Left ventricle myocardium inferior (tissue), 1 donor: ENCODE measurements around the gene PGM1. TPM values are rescaled to one million over a fixed set of nuclear protein-coding genes. Genes with fewer than 3 reads are reported as not detected.

Experiments used
- DNase-seq: peaks from one replicate; pipeline ENCODE4 v3.0.0-alpha.2; 2020
- H3K27ac ChIP-seq: fragments of 200-600 bp; replicated peaks from 2 replicates; pipeline ENCODE4 v1.8.0; 2021
- H3K27me3 ChIP-seq: fragments of 200-600 bp; 2 replicates; pipeline ENCODE4 v1.8.0; 2021; ENCODE audit warnings: low read depth
- H3K36me3 ChIP-seq: fragments of 200-600 bp; 2 replicates; pipeline ENCODE4 v1.8.0; 2021
- H3K4me1 ChIP-seq: fragments of 200-600 bp; 2 replicates; pipeline ENCODE4 v1.8.0; 2021
- H3K4me3 ChIP-seq: fragments of 200-600 bp; 2 replicates; pipeline ENCODE4 v1.8.0; 2021; ENCODE audit warnings: mild to moderate bottlenecking, moderate library complexity
- H3K9me3 ChIP-seq: fragments of 200-600 bp; replicated peaks from 2 replicates; pipeline ENCODE4 v1.8.0; 2021
- intact Hi-C: fragments of 100-400 bp; cut with micrococcal nuclease; formaldehyde crosslinking; loops from one replicate; pipeline ENCODE4 v1.11.0; 2022
- total RNA-seq: library from RNA; stranded (reverse); fragmentation: NEBNext Ultra II Directional; extraction: Animal tissue kit (Norgen Biotek cat#: 25700); gene quantifications from one replicate; pipeline ENCODE4 v1.2.1, GENCODE V29; 2021
- TF ChIP-seq, protein P1 (sequence below): fragments of 200-600 bp; IDR thresholded peaks from 2 replicates; pipeline ENCODE4 v1.8.0; 2021; ENCODE audit warnings: antibody characterized with exemption, mild to moderate bottlenecking, borderline replicate concordance
- donor health status: DM: no; HTN: yes; CAD: no; lungs with severe emphysema.

The PGM1 gene
- total RNA-seq, 1 donor from 2014 or later, result 280 TPM

DNA sequence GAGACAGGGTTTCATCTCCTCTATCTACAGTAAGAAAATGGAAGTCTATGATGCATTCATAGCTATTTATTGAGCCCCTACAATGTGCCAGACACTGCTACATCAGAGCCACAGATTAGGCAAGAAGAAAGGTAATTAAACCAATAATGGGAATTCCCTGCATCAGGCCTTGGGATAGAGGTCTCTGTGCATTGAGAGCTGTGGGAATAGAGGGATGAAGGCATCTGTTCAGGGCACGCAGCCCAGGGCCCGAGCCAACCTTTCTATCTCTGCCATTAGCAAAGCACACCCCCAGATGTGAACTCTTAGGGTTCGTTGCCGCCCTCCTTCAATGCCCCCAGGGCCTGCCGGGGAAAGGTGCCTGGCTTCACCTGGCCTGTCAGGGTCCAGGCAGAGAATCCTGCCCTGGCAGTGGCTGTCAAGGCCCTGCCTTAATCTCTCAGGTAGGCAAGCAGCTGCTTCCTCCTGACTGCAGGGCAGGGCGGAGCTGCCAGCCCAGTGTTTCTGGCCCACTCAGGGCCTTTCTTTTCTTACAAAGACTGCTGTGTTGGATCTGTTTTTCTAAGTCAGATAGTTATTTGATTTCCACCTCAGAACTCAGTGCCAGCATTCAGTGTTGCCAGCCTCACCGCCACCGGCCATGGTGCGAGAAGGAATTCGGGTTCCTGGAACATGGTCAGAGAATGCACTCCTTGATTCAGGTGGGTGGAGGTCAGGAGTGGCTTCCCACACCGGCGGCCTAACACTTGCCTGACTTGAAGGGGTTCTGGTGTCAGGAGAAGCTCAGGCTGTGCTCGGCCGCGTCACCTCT is 76.1 kb downstream of the PGM1 start:
- H3K27me3 ChIP-seq, result no peaks in the 10 kb centered on the region
- peaks cover 10% of the 10 kb centered on the region for H3K9me3 ChIP-seq
- TF ChIP-seq, protein P1, sequence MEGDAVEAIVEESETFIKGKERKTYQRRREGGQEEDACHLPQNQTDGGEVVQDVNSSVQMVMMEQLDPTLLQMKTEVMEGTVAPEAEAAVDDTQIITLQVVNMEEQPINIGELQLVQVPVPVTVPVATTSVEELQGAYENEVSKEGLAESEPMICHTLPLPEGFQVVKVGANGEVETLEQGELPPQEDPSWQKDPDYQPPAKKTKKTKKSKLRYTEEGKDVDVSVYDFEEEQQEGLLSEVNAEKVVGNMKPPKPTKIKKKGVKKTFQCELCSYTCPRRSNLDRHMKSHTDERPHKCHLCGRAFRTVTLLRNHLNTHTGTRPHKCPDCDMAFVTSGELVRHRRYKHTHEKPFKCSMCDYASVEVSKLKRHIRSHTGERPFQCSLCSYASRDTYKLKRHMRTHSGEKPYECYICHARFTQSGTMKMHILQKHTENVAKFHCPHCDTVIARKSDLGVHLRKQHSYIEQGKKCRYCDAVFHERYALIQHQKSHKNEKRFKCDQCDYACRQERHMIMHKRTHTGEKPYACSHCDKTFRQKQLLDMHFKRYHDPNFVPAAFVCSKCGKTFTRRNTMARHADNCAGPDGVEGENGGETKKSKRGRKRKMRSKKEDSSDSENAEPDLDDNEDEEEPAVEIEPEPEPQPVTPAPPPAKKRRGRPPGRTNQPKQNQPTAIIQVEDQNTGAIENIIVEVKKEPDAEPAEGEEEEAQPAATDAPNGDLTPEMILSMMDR, result no peak
- H3K27ac ChIP-seq, result no peak overlapping the region
- peaks cover 2% of the 10 kb centered on the region for H3K4me1 ChIP-seq
- no peak for DNase-seq
- H3K36me3 ChIP-seq, result no peaks in the 10 kb centered on the region
- no peak overlapping the region for H3K4me3 ChIP-seq
- intact Hi-C loops, result no loop called here

DNA sequence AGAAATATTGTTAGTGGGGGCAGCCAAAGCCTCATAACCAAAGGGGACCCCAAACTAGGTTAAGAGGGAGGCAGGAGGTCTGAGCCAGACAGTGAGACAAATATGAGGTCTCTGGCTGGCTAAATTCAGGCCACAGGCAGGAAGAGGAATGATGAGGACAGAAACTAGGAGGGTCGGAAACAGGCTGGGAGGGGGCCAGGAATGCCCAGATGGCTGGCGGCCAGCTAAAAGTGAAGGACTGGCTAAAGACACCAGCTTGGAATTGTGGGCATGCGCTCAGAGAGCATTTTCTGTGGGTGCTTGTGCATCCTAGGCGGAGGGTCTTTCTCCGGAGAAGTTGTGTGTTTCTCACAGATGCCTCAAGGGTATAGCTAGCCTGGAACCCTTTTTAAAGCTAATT is 77.0 kb downstream of the PGM1 start:
- H3K4me1 ChIP-seq, result peaks cover 10% of the 10 kb centered on the region
- intact Hi-C loops, result loop anchor here (10.0 kb wide), 1 partner anchor 575 kb away; no protein-coding TSS in a partner anchor
- TF ChIP-seq, protein P1, result no peak

DNA sequence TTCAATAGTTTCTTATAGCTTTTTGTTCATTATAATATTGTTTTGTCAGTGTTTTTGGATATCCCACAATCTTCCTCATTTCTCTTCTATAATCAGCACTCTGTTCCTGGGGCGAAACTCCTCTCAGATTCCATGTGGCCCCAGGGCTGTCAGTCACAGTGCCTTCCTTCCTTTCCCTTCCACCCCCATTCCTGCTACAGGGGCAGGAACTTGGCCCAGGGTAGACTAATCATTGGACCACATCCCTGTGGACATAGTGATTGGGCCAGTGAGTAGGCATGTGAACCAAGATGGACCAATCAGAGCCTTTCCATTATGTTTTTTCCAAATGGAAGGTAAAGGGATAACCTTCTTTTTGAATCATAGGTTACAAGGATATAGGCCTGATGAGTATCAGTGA is 78.3 kb downstream of the PGM1 start:
- intact Hi-C loops, result loop anchor here (10.0 kb wide), 1 partner anchor 573 kb away; no protein-coding TSS in a partner anchor

More for the DNA sequence above, 77.0 kb downstream of the PGM1 start:
- Histone ChIP-seq H3K4me3 (no peak overlapping the region), H3K9me3 (peaks cover 10% of the 10 kb centered on the region), H3K27ac (no peak overlapping the region), H3K27me3 (no peaks in the 10 kb centered on the region), H3K36me3 (no peaks in the 10 kb centered on the region)
- no peak for DNase-seq

DNA sequence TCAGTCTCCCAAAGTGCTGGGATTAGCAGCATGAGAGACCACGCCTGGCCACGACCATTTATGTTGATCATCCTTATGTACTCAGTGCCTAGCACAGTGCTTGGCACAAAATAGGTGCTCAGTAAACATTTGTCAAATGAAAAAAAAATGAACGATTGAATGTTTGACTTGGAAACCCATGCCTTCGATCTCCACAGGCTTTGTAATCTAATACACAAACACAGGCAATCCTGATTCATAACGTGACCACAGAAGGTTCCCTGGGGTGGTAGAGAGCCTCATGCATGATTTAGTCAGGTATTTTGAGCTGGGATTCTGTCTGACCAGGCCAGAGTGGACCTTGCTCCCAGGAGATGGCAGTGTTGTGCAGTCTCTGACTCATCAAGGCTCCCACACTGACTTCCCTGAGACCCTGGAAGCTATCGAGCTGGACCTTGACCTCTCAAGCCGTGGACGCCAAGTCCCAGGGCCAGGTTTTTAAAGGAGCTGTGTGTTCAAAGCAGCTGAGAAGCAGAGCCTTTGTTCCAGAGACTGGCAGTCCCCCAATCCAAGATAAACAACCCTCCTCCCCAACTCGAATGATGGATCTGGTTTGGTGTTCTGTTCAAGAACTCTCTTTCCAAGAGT is 81.1 kb downstream of the PGM1 start:
- Histone ChIP-seq H3K9me3 (no peaks in the 10 kb centered on the region), H3K36me3 (no peaks in the 10 kb centered on the region), H3K4me1 (peaks cover 11% of the 10 kb centered on the region), H3K4me3 (no peak overlapping the region), H3K27me3 (no peaks in the 10 kb centered on the region), H3K27ac (peak overlapping the region; percentile 37)
- peak; percentile 67 for DNase-seq
- intact Hi-C loops, result loop anchor here (10.0 kb wide), 1 partner anchor 570 kb away; no protein-coding TSS in a partner anchor
- TF ChIP-seq, protein P1, result peak; percentile 74

More for the DNA sequence above, 78.3 kb downstream of the PGM1 start:
- H3K4me1 ChIP-seq, result peaks cover 11% of the 10 kb centered on the region
- TF ChIP-seq, protein P1, result no peak
- H3K27ac ChIP-seq, result no peak overlapping the region
- no peak for DNase-seq
- no peak overlapping the region for H3K4me3 ChIP-seq
- no peaks in the 10 kb centered on the region for H3K36me3 ChIP-seq
- H3K27me3 ChIP-seq, result no peaks in the 10 kb centered on the region
- H3K9me3 ChIP-seq, result peaks cover under 1% of the 10 kb centered on the region

DNA sequence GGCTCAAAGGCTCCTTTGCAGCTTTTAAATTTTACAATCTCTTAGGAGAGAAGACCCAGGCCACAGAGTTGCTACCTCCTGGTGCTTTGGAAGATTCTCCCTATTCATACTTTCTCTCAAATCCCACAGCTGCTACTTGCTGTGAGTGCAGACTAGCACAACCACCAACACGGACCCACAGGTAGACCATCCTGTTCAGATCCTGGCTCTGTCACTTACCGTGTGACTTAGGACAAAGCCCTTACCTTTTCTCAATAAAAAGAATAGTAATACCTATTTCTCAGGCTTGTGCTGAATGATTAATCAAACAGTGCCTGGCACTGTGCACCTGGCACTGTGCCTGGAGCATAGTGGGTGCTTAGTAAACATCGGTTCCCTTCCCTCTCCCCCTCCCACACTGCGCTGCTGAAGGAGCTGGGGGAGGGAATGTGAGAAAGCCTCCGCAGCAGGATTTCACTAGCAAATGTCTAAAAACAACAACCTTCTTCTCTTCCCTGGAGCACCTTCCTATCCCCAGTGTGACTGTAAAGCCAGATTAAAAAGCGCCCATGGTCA is 81.7 kb downstream of the PGM1 start:
- Histone ChIP-seq H3K36me3 (no peaks in the 10 kb centered on the region), H3K9me3 (peaks cover 4% of the 10 kb centered on the region), H3K27me3 (no peaks in the 10 kb centered on the region), H3K4me1 (peaks cover 11% of the 10 kb centered on the region), H3K27ac (peak overlapping the region; percentile 37), H3K4me3 (no peak overlapping the region)
- DNase-seq, result no peak
- intact Hi-C loops, result loop anchor here (10.0 kb wide), 1 partner anchor 570 kb away; no protein-coding TSS in a partner anchor
- TF ChIP-seq, protein P1, result no peak
